T1000 (cell line): Measurements from ENCODE around the gene KCP.

ENCODE experiments used
- DNase-seq: peaks from one replicate; lab custom pipeline; 2025; ENCODE audit warnings: mixed read lengths; lab: John Stamatoyannopoulos, UW

The KCP gene

DNA sequence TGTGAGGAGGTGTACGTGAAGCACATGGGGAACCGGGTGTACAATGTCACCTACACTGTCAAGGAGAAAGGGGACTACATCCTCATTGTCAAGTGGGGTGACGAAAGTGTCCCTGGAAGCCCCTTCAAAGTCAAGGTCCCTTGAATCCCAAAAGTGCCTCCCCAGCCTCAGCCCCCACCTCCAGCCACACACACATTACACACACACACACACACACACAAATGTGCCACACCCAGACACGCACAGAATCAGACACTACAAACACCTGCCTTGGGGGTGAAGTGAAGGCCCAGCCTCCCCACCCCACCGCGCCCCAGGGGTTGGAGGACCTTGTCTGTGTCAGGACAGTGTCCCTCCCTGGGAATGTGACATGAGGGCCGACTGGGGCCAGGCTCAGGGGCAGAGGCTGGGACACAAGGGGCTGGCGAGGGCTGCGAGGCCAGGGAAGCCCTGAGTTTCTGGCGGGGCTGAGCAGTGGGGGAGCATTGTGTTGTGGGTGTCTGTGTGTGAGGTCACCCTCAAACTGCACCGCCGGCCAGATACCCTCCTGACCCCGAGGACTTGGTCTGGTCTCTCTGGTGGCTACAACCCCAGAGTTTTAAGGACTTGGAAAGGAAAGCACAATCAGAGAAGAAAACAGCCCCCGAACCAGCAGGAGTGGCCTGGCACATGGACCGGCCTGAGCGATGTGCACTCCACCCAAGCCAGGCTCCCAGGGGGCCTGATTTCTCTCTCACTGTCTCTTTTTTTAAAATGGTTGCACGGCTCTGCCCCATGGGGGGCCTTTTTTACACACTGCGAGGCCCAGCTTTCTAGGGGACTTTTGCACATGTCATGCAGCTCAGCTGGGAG is 51.9 kb downstream of the KCP start:
- no peak for DNase-seq

DNA sequence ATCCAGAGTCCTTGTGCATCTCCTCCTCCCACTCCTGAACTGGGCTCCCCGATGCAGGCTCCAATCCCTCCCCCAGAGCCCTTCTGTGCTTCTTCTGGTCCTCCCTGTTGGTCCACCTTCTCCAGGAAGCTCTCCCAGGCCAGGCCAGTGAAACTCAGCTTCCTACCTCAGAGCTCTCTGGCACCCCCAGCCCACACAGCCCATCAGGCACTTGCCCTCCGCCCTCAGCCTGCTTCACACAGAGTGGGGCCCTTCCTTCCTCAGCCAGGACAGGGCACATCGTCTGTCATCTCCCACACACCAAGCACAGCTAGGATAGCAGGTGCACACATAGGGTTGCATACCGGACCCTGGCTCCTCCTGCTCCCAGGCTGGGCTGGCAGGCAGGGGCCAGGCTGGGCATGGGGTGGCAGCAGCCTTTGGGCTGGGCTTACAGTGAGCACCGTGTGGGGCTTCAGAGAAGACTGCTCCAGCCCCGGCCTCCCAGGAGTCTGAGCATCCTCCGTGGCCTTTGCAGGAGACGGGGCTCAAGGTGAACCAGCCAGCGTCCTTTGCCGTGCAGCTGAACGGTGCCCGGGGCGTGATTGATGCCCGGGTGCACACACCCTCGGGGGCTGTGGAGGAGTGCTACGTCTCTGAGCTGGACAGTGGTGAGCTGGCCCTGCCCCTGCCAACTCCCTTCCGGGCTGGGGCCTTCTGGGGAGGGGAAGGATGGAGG is 54.3 kb downstream of the KCP start:
- no peak for DNase-seq

DNA sequence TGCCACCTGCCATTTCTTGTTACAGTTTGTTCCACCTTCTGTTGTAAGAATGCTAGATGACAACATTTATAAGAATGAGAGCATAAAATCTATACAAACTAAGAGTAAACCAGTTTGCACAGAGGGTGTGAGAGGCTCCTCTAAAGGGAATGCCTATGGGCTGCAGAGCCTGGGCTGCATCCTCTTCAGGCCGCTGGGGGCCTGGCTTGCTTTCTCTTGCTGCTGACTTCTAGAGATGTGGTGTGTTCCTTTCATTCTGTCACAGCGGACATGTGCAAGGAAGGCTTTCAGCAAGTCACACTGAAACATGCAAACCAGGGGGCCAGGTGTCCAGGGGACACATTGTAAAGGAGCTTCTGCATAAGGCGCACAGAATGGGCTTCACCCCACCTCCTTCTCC is 55.0 kb downstream of the KCP start:
- DNase-seq, result no peak

DNA sequence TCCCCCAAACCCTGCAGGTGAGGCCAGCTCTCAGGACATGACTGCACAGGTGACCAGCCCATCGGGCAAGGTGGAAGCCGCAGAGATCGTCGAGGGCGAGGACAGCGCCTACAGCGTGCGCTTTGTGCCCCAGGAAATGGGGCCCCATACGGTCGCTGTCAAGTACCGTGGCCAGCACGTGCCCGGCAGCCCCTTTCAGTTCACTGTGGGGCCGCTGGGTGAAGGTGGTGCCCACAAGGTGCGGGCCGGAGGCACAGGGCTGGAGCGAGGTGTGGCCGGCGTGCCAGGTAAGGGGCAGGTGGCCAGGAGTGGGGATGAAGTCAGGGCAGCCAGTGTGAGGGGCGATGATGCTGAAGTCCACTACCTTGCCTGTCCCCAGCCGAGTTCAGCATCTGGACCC is 56.1 kb downstream of the KCP start:
- DNase-seq, result no peak

DNA sequence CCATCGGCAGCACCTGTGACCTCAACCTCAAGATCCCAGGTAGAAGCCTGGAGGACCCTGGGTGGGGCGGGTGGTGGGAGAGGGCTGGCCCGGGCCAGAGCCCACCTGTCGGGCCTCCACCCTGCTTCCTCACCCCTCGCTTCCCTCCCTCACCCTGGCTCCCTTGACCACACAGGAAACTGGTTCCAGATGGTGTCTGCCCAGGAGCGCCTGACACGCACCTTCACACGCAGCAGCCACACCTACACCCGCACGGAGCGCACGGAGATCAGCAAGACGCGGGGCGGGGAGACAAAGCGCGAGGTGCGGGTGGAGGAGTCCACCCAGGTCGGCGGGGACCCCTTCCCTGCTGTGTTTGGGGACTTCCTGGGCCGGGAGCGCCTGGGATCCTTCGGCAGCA is 56.7 kb downstream of the KCP start:
- no peak for DNase-seq

DNA sequence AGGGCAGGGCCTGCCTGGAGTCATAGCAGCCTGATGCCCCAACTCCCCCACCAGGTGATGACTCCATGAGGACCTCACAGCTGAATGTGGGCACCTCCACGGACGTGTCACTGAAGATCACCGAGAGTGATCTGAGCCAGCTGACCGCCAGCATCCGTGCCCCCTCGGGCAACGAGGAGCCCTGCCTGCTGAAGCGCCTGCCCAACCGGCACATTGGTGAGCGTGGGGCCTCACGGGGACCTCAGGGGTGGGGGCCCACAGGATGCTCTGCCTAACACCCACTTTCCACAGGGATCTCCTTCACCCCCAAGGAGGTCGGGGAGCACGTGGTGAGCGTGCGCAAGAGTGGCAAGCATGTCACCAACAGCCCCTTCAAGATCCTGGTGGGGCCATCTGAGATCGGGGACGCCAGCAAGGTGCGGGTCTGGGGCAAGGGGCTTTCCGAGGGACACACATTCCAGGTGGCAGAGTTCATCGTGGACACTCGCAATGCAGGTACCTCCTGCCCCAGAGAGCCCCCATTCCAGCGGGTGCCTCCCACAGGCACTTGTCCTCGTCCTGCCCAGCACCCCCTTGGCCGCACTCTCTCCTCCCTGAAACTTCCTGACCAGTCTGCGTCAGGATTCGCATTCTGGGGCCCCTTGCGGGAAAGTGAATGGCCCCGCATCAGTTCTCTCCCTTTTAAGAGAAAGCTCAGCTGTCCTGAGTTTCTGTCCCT is 57.8 kb downstream of the KCP start:
- DNase-seq, result no peak

DNA sequence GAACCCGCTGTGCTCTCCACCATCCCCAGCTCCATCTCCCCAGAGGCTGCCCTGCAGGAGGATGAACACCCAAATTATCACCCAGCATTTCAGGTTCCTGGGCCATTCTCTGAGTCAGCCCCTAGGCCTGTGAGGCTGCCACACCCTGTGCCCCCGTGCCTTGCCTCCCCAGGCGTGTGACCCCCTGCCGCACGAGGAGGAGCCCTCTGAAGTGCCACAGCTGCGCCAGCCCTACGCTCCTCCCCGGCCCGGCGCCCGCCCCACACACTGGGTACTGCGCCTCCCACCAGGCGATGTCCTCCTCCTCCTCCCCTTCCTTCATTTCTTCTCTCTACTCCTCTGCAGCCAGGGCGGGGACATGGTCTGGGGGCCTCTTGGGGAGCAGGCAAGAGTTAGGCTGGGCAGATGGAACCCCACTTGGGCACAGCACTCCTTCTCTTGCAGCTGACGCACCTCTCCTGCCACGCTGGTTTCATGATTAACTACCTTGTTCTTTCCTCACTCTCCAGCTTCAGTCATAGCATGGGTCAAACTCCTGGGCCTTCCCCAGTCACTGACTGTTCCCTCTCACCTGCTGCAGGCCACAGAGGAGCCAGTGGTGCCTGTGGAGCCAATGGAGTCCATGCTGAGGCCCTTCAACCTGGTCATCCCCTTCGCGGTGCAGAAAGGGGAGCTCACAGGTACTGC is 60.6 kb downstream of the KCP start:
- DNase-seq, result no peak

DNA sequence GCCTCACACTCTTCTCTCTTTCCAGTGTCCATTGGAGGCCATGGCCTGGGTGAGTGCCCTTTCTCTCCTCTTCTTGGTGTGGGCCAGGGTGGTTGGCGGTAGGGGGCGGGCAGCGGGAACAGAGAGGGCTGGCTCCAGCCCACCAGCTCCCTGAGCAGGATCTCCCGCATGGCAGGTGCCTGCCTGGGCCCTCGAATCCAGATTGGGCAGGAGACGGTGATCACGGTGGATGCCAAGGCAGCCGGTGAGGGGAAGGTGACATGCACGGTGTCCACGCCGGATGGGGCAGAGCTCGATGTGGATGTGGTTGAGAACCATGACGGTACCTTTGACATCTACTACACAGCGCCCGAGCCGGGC is 61.4 kb downstream of the KCP start:
- DNase-seq, result no peak

DNA sequence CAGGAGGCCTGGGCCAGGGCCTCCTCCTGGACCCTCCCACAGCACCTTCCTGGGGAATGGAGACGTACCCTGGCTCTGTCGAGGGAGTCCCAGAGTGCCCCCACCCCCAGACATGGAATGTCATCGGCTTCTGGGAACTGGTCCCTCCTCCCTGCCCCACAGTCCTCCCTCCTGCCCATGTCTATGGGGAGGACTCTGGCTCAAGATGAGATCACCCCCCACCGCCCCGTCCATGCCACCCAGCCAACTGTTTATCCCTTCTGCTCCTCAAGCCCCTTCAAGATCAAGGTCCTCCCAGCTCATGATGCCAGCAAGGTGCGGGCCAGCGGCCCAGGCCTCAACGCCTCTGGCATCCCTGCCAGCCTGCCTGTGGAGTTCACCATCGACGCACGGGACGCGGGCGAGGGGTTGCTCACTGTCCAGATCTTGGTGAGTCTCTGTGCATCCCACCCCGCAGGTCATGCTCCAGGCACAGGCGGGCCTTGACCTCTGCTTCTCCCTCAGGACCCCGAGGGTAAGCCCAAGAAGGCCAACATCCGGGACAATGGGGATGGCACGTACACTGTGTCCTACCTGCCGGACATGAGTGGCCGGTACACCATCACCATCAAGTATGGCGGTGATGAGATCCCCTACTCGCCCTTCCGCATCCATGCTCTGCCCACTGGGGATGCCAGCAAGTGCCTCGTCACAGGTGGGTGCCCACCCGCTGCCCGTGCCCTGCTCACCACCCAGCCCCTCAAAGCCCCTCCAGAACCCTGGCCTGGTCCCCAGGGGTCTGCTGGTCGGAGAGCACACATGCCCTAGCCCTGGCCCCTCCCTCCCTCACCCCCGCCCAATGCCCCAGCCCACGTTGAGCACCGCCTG is 62.0 kb downstream of the KCP start:
- DNase-seq, result no peak

DNA sequence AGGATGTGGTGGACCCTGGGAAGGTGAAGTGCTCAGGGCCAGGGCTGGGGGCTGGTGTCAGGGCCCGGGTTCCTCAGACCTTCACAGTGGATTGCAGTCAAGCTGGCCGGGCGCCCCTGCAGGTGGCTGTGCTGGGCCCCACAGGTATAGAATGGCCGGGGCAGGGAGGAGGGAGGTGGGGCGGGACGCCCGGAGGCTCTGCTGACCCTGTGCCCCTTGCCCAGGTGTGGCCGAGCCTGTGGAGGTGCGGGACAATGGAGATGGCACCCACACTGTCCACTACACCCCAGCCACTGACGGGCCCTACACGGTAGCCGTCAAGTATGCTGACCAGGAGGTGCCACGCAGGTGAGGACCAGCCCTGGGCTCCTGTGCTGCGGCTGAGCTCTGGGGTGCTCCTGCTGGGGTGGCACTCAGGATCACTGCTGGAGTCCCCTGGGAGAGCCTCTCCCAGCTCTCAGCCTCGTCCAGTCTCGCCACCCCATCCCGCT is 62.7 kb downstream of the KCP start:
- DNase-seq, result no peak

DNA sequence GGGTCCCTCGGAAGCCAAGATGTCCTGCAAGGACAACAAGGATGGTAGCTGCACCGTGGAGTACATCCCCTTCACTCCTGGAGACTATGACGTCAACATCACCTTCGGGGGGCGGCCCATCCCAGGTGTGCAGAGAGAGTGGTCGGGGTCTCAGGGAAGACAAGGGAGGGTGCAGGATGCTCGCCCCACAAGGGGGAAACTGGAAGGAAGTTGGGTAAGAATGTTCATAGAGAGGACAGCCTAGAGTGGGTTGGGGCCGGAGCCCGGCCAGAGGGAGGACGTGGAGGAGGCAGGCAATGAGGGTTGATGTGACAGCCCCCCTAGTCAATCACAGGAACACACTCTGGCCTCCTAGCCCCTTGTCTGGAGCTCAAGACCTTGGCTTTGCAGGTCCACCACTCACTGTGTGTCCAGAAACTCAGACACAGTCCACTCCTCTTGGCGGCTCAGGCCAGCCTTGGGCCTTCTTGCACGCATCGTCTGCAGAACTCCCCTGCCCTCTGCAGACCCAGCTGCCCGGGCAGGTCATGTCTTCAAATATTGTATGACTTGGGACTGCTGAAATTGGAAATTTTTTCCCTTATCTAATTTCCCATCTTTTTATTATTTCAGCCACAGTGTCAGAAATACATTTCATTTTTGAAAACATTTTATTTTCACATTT is 63.6 kb downstream of the KCP start:
- no peak for DNase-seq

DNA sequence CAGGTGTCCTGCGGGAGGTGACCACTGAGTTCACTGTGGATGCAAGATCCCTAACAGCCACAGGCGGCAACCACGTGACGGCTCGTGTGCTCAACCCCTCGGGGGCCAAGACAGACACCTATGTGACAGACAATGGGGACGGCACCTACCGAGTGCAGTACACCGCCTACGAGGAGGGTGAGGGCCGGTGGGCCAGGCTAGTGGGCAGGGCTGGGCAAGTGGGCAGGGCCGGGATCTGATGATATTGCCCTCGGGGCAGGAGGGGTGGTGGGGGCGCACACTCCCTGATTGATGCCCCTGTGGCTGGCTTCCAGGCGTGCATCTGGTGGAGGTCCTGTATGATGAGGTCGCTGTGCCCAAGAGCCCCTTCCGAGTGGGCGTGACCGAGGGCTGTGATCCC is 64.5 kb downstream of the KCP start:
- no peak for DNase-seq

DNA sequence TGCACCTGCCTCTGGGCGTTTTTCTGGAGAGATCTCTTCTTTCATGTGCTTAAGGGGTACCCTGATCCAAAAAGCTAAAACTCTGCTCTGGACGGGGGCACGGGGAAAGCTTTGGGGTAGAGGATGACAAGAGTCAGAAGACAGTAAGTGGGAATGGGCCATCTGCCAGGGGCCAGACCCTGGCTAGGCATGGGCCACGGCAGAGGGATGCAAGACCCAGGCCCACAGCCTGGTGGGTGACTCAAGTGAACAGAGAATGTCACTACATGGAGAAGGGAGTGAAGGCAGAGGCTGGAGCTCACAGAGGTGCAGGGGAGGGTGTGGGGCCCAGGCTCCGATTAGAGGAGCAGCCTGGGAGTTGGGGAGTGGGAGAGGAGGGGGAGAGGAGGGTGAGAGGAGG is 65.0 kb downstream of the KCP start:
- no peak for DNase-seq

DNA sequence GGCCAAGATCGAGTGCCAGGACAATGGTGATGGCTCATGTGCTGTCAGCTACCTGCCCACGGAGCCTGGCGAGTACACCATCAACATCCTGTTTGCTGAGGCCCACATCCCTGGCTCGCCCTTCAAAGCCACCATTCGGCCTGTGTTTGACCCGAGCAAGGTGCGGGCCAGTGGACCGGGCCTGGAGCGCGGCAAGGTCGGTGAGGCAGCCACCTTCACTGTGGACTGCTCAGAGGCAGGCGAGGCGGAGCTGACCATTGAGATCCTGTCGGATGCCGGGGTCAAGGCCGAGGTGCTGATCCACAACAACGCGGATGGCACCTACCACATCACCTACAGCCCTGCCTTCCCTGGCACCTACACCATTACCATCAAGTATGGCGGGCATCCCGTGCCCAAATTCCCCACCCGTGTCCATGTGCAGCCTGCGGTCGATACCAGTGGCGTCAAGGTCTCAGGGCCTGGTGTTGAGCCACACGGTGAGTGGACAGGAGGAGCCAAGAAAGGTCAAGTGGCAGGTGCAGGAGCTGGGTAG is 65.7 kb downstream of the KCP start:
- DNase-seq, result no peak

DNA sequence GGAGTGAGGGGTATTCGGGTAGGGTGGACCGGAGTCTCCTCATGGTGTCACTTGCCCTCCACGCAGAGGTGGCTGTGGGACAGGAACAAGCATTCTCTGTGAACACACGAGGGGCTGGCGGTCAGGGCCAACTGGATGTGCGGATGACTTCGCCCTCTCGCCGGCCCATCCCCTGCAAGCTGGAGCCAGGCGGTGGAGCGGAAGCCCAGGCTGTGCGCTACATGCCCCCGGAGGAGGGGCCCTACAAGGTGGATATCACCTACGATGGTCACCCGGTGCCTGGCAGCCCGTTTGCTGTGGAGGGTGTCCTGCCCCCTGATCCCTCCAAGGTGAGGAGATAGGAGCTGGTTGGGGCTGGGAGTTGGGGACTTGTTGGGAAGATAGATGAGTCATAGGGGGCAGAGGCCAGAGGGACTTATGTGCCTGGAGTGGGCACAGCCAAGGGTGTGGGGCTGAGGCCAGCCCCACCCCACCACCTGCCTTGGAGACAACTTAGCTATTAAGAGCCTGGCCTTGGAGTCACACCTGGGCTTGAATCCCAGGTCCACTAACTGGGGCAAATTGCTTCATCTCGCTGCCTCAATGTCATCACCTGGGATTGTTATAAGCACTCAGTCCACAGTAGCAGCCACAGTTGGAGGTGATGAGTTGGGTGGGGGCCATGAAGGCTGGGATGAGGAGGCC is 66.4 kb downstream of the KCP start:
- DNase-seq, result no peak

DNA sequence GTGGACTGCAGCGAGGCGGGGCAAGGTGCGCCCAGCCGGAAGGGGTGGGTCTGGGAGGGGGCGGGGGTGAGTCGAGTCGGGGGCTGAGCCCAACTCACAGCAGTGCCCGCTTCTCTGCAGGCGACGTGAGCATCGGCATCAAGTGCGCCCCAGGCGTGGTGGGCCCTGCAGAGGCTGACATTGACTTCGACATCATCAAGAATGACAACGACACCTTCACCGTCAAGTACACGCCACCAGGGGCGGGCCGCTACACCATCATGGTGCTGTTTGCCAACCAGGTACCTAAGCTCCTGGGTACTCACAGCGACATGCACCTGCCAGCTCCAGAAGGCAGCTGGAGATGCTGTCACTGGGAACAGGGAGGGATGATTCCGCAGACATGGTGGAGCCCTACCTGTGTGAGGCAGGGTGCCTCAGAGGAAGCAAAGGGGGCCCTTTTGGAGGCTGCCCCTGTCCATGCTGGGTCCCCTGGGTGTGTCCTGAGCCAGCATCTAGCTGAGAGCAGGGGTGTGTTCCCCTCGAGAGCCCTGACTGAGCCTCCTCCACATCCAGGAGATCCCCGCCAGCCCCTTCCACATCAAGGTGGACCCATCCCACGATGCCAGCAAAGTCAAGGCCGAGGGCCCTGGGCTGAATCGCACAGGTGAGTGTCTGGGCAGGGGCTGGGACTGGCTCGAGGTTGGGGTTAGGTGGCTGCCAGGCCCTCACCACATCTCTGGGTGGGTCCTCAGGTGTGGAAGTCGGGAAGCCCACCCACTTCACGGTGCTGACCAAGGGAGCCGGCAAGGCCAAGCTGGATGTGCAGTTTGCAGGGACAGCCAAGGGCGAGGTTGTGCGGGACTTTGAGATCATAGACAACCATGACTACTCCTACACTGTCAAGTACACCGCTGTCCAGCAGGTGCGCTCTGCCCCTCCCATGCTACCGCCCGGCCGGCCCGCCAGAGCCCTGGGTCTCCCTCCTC is 67.6 kb downstream of the KCP start:
- DNase-seq, result no peak

DNA sequence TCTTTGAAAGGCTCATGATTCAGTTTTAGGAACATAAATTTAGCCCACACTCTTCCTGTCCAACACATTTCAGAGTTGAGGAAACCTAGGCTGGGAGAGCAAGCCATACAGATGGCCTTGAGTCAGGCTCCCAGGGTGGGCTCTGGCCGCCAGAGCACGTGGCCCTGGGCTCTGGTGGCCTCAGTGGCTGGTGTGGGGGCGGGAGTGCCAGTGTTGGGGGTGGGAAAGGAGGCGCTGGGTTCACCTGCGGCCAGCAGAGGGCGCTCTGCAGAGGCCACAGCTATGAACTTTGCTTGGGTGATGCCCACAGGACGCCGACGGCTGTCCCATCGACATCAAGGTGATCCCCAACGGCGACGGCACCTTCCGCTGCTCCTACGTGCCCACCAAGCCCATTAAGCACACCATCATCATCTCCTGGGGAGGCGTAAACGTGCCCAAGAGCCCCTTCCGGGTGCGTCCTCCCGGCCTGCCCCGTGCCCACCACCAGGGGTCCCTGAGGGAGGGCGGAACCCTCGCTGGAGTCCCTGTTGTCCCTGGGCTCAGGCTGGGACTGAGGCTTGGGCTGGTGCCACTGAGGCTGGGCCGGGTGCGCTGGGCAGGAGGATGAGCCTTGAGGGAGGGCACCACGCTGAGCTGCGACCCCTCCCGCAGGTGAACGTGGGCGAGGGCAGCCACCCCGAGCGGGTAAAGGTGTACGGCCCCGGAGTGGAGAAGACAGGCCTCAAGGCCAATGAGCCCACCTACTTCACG is 68.4 kb downstream of the KCP start:
- no peak for DNase-seq

DNA sequence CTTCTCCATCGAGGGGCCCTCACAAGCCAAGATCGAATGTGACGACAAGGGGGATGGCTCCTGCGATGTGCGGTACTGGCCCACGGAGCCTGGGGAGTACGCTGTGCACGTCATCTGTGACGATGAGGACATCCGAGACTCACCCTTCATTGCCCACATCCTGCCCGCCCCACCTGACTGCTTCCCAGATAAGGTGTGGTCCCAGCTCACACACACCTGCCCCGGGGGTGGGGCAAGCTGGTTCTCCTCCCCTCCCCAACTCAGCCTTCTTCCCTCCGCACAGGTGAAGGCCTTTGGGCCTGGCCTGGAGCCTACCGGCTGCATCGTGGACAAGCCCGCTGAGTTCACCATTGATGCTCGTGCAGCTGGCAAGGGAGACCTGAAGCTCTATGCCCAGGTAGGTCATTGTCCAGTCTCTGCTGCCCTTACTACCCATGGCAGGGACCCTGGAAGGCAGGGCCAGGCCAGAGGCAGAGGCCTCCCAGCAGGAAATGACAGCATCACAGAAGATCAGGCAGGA is 69.3 kb downstream of the KCP start:
- no peak for DNase-seq
